Left lung (tissue), 10 donors: ENCODE results near the gene CASKIN1. TPM values are rescaled to one million over a fixed set of nuclear protein-coding genes. Genes with fewer than 3 reads are reported as not detected.

Source experiments
- ATAC-seq: fragments of 200-7000 bp; cut with Tn5 transposase; one replicate; pipeline ENCODE4 v1.9.1; 2020; ENCODE audit warnings: moderate library complexity
- DNase-seq, 4 donors: peaks; one replicate each; pipeline ENCODE4 v3.0.0-alpha.2; 2013 to 2020
- H3K27ac ChIP-seq, 2 donors: fragments of 200-600 bp; sonication (generic) in 1 of 2; one replicate each; pipeline versions ENCODE4 v1.5.0 to v1.8.0; 2020 to 2021
- H3K27me3 ChIP-seq, 2 donors: fragments of 200-600 bp; sonication (generic) in 1 of 2; one replicate each; pipeline versions ENCODE4 v1.5.0 to v1.8.0; 2020 to 2021
- H3K36me3 ChIP-seq, 2 donors: fragments of 200-600 bp; sonication (generic) in 1 of 2; one replicate each; pipeline versions ENCODE4 v1.5.0 to v1.8.0; 2020 to 2021
- H3K4me1 ChIP-seq, 2 donors: fragments of 200-600 bp; one replicate each; pipeline ENCODE4 v1.8.0; 2021
- H3K4me3 ChIP-seq, 2 donors: fragments of 200-600 bp; sonication (generic) in 1 of 2; one replicate each; pipeline versions ENCODE4 v1.5.0 to v1.8.0; 2020 to 2021; ENCODE audit warnings: mild to moderate bottlenecking in 1 of 2
- H3K9me3 ChIP-seq, 2 donors: fragments of 200-600 bp; sonication (generic) in 1 of 2; one replicate each; pipeline versions ENCODE4 v1.5.0 to v1.8.0; 2020 to 2021
- intact Hi-C, 2 donors: fragments of 100-400 bp; cut with DNase I; formaldehyde crosslinking; loops; one replicate each; pipeline versions ENCODE4 v1.11.2 to v1.14.2; 2022
- polyA plus RNA-seq, 6 donors: library from polyadenylated mRNA; unstranded; fragments of 120-200 nt; gene quantifications; one replicate each; pipeline ENCODE4 v1.2.1, GENCODE V29; 2013; ENCODE audit not compliant: insufficient read length in 6 of 6
- total RNA-seq, 2 donors: library from RNA; stranded (reverse); fragmentation: NEBNext Ultra II Directional; extraction: Animal tissue kit (Norgen Biotek cat#: 25700); gene quantifications; one replicate each; pipeline ENCODE4 v1.2.1, GENCODE V29; 2021
- TF ChIP-seq, protein P1 (sequence below), 2 donors: fragments of 200-600 bp; sonication (generic) in 1 of 2; IDR thresholded peaks; one replicate each; pipeline versions ENCODE4 v1.5.0 to v1.8.0; 2021; ENCODE audit warnings: antibody characterized with exemption in 2 of 2
- donor health status: DM: no; HTN: yes; CAD: no.
- donor health status: DM: no; HTN: no; CAD: no.

Gene CASKIN1
- total and polyA plus RNA-seq, 8 donors, result 0.05 to 0.56 (median 0.32) TPM

DNA sequence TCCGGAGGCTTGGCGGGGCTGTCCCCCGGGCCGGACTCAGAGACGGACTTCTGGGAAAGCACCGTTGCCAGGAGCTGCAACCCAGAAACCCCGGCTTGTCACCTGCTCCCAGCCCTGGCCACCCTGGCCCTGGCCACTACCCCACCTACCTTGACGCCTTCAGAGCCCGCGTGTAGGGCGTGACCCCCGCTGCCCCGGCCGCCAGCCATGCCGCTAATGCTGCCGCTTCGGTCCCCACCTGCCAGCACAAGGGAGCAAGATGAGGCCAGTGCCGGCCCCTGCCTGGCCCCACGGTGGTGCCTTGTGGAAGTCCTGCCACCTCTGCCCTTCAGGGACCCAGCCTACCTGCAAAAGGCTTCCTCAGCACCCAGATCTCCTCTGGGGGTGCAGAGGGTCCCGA lies 11.4 kb downstream of the CASKIN1 start:
- no peaks in the 10 kb centered on the region for H3K9me3 ChIP-seq
- H3K27me3 ChIP-seq, result no peaks in the 10 kb centered on the region
- H3K27ac ChIP-seq, result no peak overlapping the region
- TF ChIP-seq, protein P1, sequence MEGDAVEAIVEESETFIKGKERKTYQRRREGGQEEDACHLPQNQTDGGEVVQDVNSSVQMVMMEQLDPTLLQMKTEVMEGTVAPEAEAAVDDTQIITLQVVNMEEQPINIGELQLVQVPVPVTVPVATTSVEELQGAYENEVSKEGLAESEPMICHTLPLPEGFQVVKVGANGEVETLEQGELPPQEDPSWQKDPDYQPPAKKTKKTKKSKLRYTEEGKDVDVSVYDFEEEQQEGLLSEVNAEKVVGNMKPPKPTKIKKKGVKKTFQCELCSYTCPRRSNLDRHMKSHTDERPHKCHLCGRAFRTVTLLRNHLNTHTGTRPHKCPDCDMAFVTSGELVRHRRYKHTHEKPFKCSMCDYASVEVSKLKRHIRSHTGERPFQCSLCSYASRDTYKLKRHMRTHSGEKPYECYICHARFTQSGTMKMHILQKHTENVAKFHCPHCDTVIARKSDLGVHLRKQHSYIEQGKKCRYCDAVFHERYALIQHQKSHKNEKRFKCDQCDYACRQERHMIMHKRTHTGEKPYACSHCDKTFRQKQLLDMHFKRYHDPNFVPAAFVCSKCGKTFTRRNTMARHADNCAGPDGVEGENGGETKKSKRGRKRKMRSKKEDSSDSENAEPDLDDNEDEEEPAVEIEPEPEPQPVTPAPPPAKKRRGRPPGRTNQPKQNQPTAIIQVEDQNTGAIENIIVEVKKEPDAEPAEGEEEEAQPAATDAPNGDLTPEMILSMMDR (IDR thresholded peaks at IDR 0.05), result no peak
- DNase-seq, result no peak
- no peaks in the 10 kb centered on the region for H3K36me3 ChIP-seq
- no peaks in the 10 kb centered on the region for H3K4me1 ChIP-seq
- ATAC-seq, result no peak
- no peak overlapping the region for H3K4me3 ChIP-seq
- intact Hi-C loops, result no loop called here

DNA sequence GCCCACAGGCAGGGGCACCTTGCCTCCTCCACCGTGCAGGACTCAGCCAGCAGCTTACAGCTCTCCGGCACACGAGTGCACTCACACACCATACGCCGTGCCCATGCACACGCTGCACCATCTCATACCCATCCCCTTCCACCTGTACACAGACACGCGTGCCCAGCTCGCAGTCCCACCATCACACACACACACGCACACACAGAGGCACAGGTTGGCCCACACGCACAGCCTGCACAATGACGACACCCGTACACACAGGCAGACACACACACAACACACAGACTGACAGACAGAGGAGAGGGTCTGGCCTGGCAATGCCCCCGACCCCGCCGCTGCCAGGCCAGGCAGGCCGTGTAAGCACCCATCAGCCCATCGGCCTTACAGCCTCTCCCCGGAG lies 12.1 kb downstream of the CASKIN1 start:
- H3K36me3 ChIP-seq, result no peaks in the 10 kb centered on the region
- no peak for DNase-seq
- intact Hi-C loops, result no loop called here
- no peak overlapping the region for H3K27ac ChIP-seq
- H3K27me3 ChIP-seq, result no peaks in the 10 kb centered on the region
- TF ChIP-seq, protein P1 (IDR thresholded peaks at IDR 0.05), result no peak
- no peaks in the 10 kb centered on the region for H3K4me1 ChIP-seq
- H3K4me3 ChIP-seq, result no peak overlapping the region
- no peak for ATAC-seq
- H3K9me3 ChIP-seq, result no peaks in the 10 kb centered on the region

DNA sequence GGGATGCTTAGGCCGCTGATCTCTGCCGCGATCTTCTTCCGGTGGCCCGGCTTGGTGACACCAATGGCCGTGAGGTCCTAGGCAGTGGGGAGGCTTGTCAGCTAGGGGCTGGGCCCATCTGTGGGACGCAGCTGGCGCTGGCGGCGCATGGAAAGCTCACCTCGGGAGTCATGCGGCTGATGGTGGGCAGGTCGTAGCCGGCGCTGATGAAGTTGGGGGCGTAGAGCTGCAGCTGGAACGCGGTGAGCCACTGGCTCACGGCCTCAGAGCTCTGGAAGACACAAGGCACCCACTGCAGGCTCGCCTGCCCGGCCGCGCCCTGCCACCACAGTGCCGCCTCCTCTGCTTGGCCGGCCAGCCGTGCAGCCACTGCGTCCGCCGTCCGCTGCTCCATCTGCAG lies 12.7 kb downstream of the CASKIN1 start:
- H3K4me1 ChIP-seq, result no peaks in the 10 kb centered on the region
- no peaks in the 10 kb centered on the region for H3K27me3 ChIP-seq
- no peak overlapping the region for H3K27ac ChIP-seq
- intact Hi-C loops, result no loop called here
- H3K36me3 ChIP-seq, result no peaks in the 10 kb centered on the region
- ATAC-seq (no peak), DNase-seq (no peak)
- no peak overlapping the region for H3K4me3 ChIP-seq
- H3K9me3 ChIP-seq, result no peaks in the 10 kb centered on the region
- TF ChIP-seq, protein P1 (IDR thresholded peaks at IDR 0.05), result no peak

DNA sequence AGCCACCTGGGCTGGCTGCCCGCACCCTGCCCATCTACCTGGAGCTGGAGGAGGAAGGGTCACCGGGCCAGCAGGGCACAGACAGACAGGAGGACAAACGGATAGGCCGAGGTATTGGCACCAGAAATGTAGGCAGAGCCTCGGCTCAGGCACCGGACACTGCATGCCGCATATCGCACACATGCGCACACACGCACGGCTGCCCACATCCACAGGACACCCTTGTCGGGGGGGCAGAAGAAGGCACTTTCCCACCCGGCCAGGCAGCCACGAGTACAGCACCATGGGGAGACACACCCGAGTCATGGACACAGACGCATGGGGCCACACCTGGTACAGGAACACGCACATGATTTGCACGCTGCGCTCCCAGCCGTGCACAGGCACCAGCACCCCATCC lies 14.5 kb downstream of the CASKIN1 start:
- peaks cover 0 to 3% of the 10 kb centered on the region in 2 donors for H3K9me3 ChIP-seq
- no peak overlapping the region for H3K27ac ChIP-seq
- TF ChIP-seq, protein P1 (IDR thresholded peaks at IDR 0.05), result no peak
- no peak for ATAC-seq
- peaks cover 0 to 17% of the 10 kb centered on the region in 2 donors for H3K36me3 ChIP-seq
- no peaks in the 10 kb centered on the region for H3K27me3 ChIP-seq
- no peak for DNase-seq
- H3K4me1 ChIP-seq, result no peaks in the 10 kb centered on the region
- H3K4me3 ChIP-seq, result no peak overlapping the region
- intact Hi-C loops, result no loop called here

DNA sequence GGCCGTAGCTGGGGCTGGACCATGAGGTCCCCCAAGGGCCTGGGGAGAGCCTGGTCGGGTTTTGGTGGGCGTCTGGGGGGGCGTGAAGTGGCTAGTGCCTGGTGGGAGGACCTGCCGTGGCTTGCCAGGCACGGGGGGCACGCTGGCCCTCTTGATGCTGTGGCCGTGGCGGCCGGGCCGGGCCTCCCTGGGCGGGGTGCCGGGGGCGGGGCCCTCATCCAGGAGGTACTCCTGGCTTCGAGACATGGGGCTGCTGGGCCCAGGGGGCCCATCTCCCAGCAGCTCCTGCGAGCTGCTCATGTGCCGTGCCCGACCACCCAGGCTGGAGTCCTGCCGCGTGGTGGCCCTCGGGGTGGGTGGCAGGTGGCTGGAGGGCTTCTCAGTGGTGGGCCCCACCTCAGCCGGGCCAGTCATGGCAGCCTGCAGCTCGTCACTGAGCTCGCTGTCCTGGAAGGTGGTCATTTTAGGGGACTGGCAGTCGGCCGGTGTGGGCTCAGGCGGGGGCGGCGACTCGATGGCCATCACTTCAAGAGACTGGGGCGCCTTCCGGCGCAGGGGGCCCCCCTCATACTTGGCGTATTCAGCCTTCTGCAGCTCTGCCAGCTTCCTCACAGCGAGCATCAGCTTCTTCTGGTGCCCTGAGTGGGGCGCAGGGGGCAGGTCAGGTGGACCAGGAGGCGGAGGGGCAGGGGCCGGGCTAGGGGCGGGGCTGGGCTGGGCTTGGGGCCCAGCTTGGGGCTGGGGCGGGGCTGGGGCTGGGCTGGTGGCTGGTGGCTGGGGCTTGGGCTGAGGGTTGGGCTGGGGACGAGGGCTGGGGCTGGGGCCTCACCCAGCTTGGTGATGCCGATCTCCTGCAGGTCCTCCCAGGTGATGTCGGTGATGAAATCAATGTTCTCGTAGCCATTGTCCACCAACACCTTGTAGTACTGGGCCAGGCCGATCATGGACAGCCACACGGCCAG lies 15.2 kb downstream of the CASKIN1 start:
- Histone ChIP-seq H3K27ac (no peak overlapping the region), H3K27me3 (no peaks in the 10 kb centered on the region), H3K36me3 (peaks cover 0 to 24% of the 10 kb centered on the region in 2 donors), H3K9me3 (peaks cover 0 to 3% of the 10 kb centered on the region in 2 donors), H3K4me3 (no peak overlapping the region), H3K4me1 (no peaks in the 10 kb centered on the region)
- TF ChIP-seq, protein P1 (IDR thresholded peaks at IDR 0.05), result no peak
- DNase-seq (no peak), ATAC-seq (no peak)
- intact Hi-C loops, result no loop called here
